Erythroblast (primary cell): Measurements from ENCODE around the gene RTF2.

ENCODE experiments used
- GATA1 ChIP-seq: IDR thresholded peaks from 2 replicates; pipeline ENCODE4 v1.6.1; 2011; ENCODE audit warnings: low read depth, mild to moderate bottlenecking, control low read depth, low read length, moderate library complexity
- POLR2A ChIP-seq: IDR thresholded peaks from 2 replicates; pipeline ENCODE4 v1.6.1; 2011; ENCODE audit warnings: mild to moderate bottlenecking, low read length

GRCh38 chr20:56449459-56449858 is 19.0 kb upstream of the RTF2 start:
- TF ChIP-seq POLR2A, result no peak
- TF ChIP-seq GATA1, result no peak
